ENCODE results near the gene GJC1. TPM values are rescaled to one million over a fixed set of nuclear protein-coding genes. Genes with fewer than 3 reads are reported as not detected.

Gene GJC1
- total RNA-seq, 1 donor from 2014 or later: 57.1 TPM

DNA sequence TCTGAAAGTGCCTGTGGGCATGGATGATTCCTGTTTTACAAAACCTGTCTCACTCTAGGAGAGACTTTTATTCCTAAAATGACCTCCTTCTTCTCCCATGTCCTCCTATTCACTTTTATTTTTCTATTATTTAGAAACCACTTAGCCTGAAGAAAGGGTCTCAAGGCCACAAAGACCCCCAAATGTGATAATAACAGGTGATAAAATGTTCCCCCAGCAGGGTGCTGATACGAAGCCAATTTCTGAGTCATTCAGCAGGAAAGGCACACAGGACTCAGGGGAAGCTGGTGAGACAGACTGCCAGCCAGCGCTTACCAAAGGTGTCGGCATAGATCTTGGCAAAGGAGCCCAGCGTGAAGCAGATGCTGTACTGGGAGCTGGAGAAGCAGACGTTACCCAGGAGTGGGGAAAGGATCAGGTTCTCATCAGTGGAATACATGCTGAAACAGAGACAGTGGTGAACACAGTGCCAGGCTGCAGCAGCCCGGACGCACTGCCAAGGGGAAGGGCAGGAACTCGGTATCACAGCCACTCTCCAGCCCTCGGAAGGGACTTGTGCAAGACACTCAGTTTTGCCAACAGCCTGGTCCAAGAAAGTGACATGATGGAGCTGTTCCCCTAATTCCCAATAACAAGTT lies 42.2 kb upstream of the GJC1 start:
- no peaks in the 10 kb centered on the region for H3K27me3 Mint-ChIP-seq (ENCODE audit: low read depth)
- TF ChIP-seq, protein P1, sequence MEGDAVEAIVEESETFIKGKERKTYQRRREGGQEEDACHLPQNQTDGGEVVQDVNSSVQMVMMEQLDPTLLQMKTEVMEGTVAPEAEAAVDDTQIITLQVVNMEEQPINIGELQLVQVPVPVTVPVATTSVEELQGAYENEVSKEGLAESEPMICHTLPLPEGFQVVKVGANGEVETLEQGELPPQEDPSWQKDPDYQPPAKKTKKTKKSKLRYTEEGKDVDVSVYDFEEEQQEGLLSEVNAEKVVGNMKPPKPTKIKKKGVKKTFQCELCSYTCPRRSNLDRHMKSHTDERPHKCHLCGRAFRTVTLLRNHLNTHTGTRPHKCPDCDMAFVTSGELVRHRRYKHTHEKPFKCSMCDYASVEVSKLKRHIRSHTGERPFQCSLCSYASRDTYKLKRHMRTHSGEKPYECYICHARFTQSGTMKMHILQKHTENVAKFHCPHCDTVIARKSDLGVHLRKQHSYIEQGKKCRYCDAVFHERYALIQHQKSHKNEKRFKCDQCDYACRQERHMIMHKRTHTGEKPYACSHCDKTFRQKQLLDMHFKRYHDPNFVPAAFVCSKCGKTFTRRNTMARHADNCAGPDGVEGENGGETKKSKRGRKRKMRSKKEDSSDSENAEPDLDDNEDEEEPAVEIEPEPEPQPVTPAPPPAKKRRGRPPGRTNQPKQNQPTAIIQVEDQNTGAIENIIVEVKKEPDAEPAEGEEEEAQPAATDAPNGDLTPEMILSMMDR (IDR thresholded peaks at IDR 0.05; ENCODE audit: unreplicated experiment): no peak
- no peak overlapping the region for H3K4me3 Mint-ChIP-seq
- DNase-seq (ENCODE audit: low spot score in 2 of 2, unreplicated experiment in 2 of 2): no peak
- no peaks in the 10 kb centered on the region for H3K4me1 Mint-ChIP-seq
- H3K27ac Mint-ChIP-seq: no peak overlapping the region
- peaks cover 45% of the 10 kb centered on the region for H3K36me3 Mint-ChIP-seq
- H3K9me3 Mint-ChIP-seq: no peaks in the 10 kb centered on the region

GRCh38 chr17:44871556-44871955 lies 41.5 kb upstream of the GJC1 start:
- TF ChIP-seq, protein P1 (IDR thresholded peaks at IDR 0.05; ENCODE audit: unreplicated experiment): no peak
- no peak overlapping the region for H3K27ac Mint-ChIP-seq
- H3K4me3 Mint-ChIP-seq: no peak overlapping the region

GRCh38 chr17:44867841-44868240 lies 37.8 kb upstream of the GJC1 start:
- TF ChIP-seq, protein P1 (IDR thresholded peaks at IDR 0.05; ENCODE audit: unreplicated experiment): no peak
- no peak for DNase-seq (ENCODE audit: low spot score in 2 of 2, unreplicated experiment in 2 of 2)
- H3K9me3 Mint-ChIP-seq: no peaks in the 10 kb centered on the region
- H3K36me3 Mint-ChIP-seq: peaks cover 36% of the 10 kb centered on the region
- no peaks in the 10 kb centered on the region for H3K4me1 Mint-ChIP-seq
- H3K4me3 Mint-ChIP-seq: no peak overlapping the region
- H3K27me3 Mint-ChIP-seq (ENCODE audit: low read depth): no peaks in the 10 kb centered on the region
- no peak overlapping the region for H3K27ac Mint-ChIP-seq

More at GRCh38 chr17:44871556-44871955, 41.5 kb upstream of the GJC1 start:
- Mint-ChIP-seq H3K36me3 (peaks cover 41% of the 10 kb centered on the region), H3K27me3 (ENCODE audit: low read depth) (no peaks in the 10 kb centered on the region), H3K9me3 (no peaks in the 10 kb centered on the region), H3K4me1 (no peaks in the 10 kb centered on the region)
- DNase-seq (ENCODE audit: low spot score in 2 of 2, unreplicated experiment in 2 of 2): no peak

DNA sequence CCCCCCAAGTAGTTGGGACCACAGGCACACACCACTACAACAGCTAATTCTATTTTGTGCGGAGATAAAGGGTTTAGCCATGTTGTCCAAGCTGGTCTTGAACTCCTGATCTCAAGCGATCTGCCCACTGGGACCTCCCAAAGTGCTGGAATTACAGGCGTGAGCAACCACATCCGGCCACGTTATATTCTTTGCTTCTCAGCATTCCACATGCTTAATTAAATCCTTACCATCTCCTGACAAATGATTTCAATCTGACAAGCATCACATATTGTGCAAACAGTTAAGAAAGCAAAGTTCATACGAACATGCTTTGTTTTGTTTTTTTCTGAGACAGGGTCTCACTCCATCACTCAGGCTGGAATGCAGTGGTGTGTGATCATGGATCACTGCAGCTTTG lies 35.8 kb upstream of the GJC1 start:
- Mint-ChIP-seq H3K4me1 (no peaks in the 10 kb centered on the region), H3K27ac (no peak overlapping the region), H3K4me3 (no peak overlapping the region)

GRCh38 chr17:44865231-44865660 lies 35.2 kb upstream of the GJC1 start:
- Mint-ChIP-seq H3K36me3 (peaks cover 30% of the 10 kb centered on the region), H3K27ac (no peak overlapping the region), H3K27me3 (ENCODE audit: low read depth) (no peaks in the 10 kb centered on the region), H3K4me1 (no peaks in the 10 kb centered on the region), H3K4me3 (no peak overlapping the region), H3K9me3 (no peaks in the 10 kb centered on the region)
- TF ChIP-seq, protein P1 (IDR thresholded peaks at IDR 0.05; ENCODE audit: unreplicated experiment): peak; percentile 95
- peak; percentile 53 to 78 for DNase-seq (ENCODE audit: low spot score in 2 of 2, unreplicated experiment in 2 of 2)

More for the DNA sequence above, 35.8 kb upstream of the GJC1 start:
- Mint-ChIP-seq H3K36me3 (peaks cover 33% of the 10 kb centered on the region), H3K27me3 (ENCODE audit: low read depth) (no peaks in the 10 kb centered on the region), H3K9me3 (no peaks in the 10 kb centered on the region)
- DNase-seq (ENCODE audit: low spot score in 2 of 2, unreplicated experiment in 2 of 2): no peak
- TF ChIP-seq, protein P1 (IDR thresholded peaks at IDR 0.05; ENCODE audit: unreplicated experiment): no peak
